ENCODE data around the gene ATP11A. TPM values are rescaled to one million over a fixed set of nuclear protein-coding genes. Genes with fewer than 3 reads are reported as not detected.

The ATP11A gene
- total and polyA plus RNA-seq, 2 donors (not counting 3 experiments of a cell fraction or from before 2014, with no cell fraction given) = 16.5 to 88.1 TPM

DNA sequence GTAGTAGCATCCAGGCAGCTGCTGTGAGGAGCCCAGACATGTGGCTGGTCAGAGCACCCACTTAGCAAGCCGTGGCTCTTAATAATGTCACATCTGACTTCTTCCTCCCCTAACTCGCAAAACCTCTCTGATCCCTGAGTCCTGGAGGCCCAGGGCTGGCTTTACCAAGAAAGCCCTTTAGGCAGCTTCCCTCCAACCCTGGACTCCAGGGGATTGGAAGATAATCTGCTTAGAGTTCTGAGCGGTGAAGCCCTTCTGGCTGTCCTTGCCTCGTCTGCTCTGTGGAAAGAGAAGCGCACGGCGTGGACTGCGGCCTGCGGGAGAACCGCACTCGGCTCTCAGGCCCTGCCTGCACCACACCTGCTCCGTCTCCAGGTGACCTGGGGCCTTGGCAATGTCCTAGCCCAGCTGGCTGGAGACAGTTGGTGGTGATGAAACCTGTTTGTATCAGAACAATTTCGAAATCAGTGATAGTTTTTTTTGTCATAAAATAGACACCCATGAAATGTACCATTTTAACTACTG, 214.7 kb downstream of the ATP11A start:
- Histone ChIP-seq H3K9ac (replicated peaks; ENCODE audit: extremely low read depth, insufficient read depth, low read length) (no peak overlapping the region), H4K20me1 (replicated peaks; ENCODE audit: control insufficient read depth, extremely low read depth, insufficient read depth, low read length) (no peaks in the 10 kb centered on the region), H3K27ac (ENCODE audit: insufficient read depth, low read depth, low read length) (no peak overlapping the region), H3K4me1 (ENCODE audit: control insufficient read depth, extremely low read depth, insufficient read depth, low read length) (no peaks in the 10 kb centered on the region), H3K27me3 (ENCODE audit: control insufficient read depth in 2 of 2, insufficient read depth in 2 of 2, low read length in 2 of 2) (no peaks in the 10 kb centered on the region), H3K36me3 (ENCODE audit: control insufficient read depth in 2 of 2, extremely low read depth in 1 of 2, insufficient read depth in 2 of 2, low read length in 2 of 2) (no peaks in the 10 kb centered on the region), H3K79me2 (ENCODE audit: control insufficient read depth, insufficient read depth, low read length) (no peaks in the 10 kb centered on the region), H2AFZ (ENCODE audit: low read depth, low read length) (no peak overlapping the region), H3K9me3 (replicated peaks; ENCODE audit: control insufficient read depth, insufficient read depth, low read length) (no peaks in the 10 kb centered on the region), H3K4me3 (replicated peaks in 1 of 3; ENCODE audit: insufficient read depth in 1 of 3, low read depth in 1 of 3, low read length in 3 of 3) (no peak overlapping the region), H3K4me2 (ENCODE audit: insufficient read depth, low read length) (no peak overlapping the region), H3K9me1 (replicated peaks; ENCODE audit: control insufficient read depth, extremely low read depth, insufficient read depth, low read length) (no peaks in the 10 kb centered on the region)
- no peak for DNase-seq (ENCODE audit: low read depth, low spot score)
- intact Hi-C loops (cut with micrococcal nuclease) = no loop called here
- dilution Hi-C loops (cut with MboI; ENCODE audit: extremely low pct_ligation_motif_present, low sequenced_read_pairs) = no loop called here
- ChIA-PET CTCF (no interaction called here), POLR2A (no interaction called here)
- no TSS peak for BruUV-seq (replicated peaks)
- TF ChIP-seq JUN (IDR thresholded peaks at IDR 0.05; ENCODE audit: borderline replicate concordance, insufficient read depth, insufficient read length, low read depth) (no peak), GATA2 (IDR thresholded peaks at IDR 0.05; ENCODE audit: insufficient read depth, insufficient read length, low read depth, low read length) (no peak), CTCF (IDR thresholded peaks at IDR 0.05; ENCODE audit: extremely low read depth in 1 of 2, insufficient read depth in 1 of 2, low read depth in 1 of 2, low read length in 2 of 2) (no peak), EZH2 (IDR thresholded peaks at IDR 0.05; ENCODE audit: borderline replicate concordance, low read depth, low read length, severe bottlenecking) (no peak), POLR2A (IDR thresholded peaks at IDR 0.05; ENCODE audit: low read depth, low read length) (no peak), FOS (IDR thresholded peaks at IDR 0.05; ENCODE audit: borderline replicate concordance, insufficient read depth, low read length) (no peak), POLR2AphosphoS5 (IDR thresholded peaks at IDR 0.05; ENCODE audit: insufficient read depth, low read depth, low read length) (no peak), MYC (IDR thresholded peaks at IDR 0.05; ENCODE audit: low read depth, low read length) (no peak)
- TF ChIP-seq, protein P1, sequence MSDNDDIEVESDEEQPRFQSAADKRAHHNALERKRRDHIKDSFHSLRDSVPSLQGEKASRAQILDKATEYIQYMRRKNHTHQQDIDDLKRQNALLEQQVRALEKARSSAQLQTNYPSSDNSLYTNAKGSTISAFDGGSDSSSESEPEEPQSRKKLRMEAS (IDR thresholded peaks at IDR 0.05; ENCODE audit: insufficient read depth, insufficient read length) = no peak
- FAIRE-seq = no peak

Measured in endothelial cell of umbilical vein (primary cell).